ENCODE data around the gene SH3D19. TPM values are rescaled to one million over a fixed set of nuclear protein-coding genes. Genes with fewer than 3 reads are reported as not detected.

Gene SH3D19
- total RNA-seq, 2 experiments from 2014 or later = not detected

GRCh38 chr4:151133311-151133710, 192.1 kb downstream of the SH3D19 start:
- no TSS peak for BruUV-seq (replicated peaks)
- Histone ChIP-seq H3K9me2 (ENCODE audit: insufficient read depth, low read length) (no peaks in the 10 kb centered on the region), H4K20me1 (ENCODE audit: insufficient read depth, low read length) (no peaks in the 10 kb centered on the region), H2AFZ (ENCODE audit: low read length) (no peak overlapping the region), H3K4me2 (ENCODE audit: low read length) (no peak overlapping the region), H3K4me3 (ENCODE audit: low read depth, low read length, poor library complexity, severe bottlenecking) (no peak overlapping the region), H3K36me3 (ENCODE audit: insufficient read depth, low read length) (no peaks in the 10 kb centered on the region), H3K79me2 (ENCODE audit: insufficient read depth, low read depth, low read length) (no peaks in the 10 kb centered on the region), H3K9me3 (ENCODE audit: low read length) (no peaks in the 10 kb centered on the region), H3K4me1 (ENCODE audit: insufficient read depth, low read length, poor library complexity, severe bottlenecking) (no peaks in the 10 kb centered on the region), H3K27ac (ENCODE audit: low read depth, low read length, poor library complexity, severe bottlenecking) (no peak overlapping the region)
- CTCF ChIA-PET (ENCODE audit: unreplicated experiment) = no interaction called here
- POLR2A ChIA-PET = interaction anchor here (0.6 to 1.4 kb wide), 2 partner anchors 11 to 116 kb away, joined by 4 read pairs; no protein-coding TSS in a partner anchor
- DNase-seq (ENCODE audit: low spot score) = no peak
- intact Hi-C loops (cut with micrococcal nuclease; ENCODE audit: unreplicated experiment) = no loop called here
- no peak for TF ChIP-seq EZH2phosphoT487 (IDR thresholded peaks at IDR 0.05; ENCODE audit: borderline replicate concordance, low read depth, low read length)
- no peak for TF ChIP-seq CTCF (conservative IDR thresholded peaks at IDR 0.05; ENCODE audit: low read length)

- DNase-seq (ENCODE audit: low spot score) = no peak
- Histone ChIP-seq H3K4me1 (ENCODE audit: insufficient read depth, low read length, poor library complexity, severe bottlenecking) (no peaks in the 10 kb centered on the region), H3K9me2 (ENCODE audit: insufficient read depth, low read length) (no peaks in the 10 kb centered on the region), H4K20me1 (ENCODE audit: insufficient read depth, low read length) (no peaks in the 10 kb centered on the region), H3K27ac (ENCODE audit: low read depth, low read length, poor library complexity, severe bottlenecking) (no peak overlapping the region), H3K79me2 (ENCODE audit: insufficient read depth, low read depth, low read length) (no peaks in the 10 kb centered on the region), H3K36me3 (ENCODE audit: insufficient read depth, low read length) (no peaks in the 10 kb centered on the region), H3K9me3 (ENCODE audit: low read length) (no peaks in the 10 kb centered on the region), H3K4me2 (ENCODE audit: low read length) (no peak overlapping the region), H2AFZ (ENCODE audit: low read length) (no peak overlapping the region), H3K4me3 (ENCODE audit: low read depth, low read length, poor library complexity, severe bottlenecking) (no peak overlapping the region)
- intact Hi-C loops (cut with micrococcal nuclease; ENCODE audit: unreplicated experiment) = no loop called here
- no TSS peak for BruUV-seq (replicated peaks)
- ChIA-PET CTCF (ENCODE audit: unreplicated experiment) (no interaction called here), POLR2A (interaction anchor here (0.8 kb wide), 1 partner anchor 1548 kb away, joined by 5 read pairs; no protein-coding TSS in a partner anchor)
- TF ChIP-seq CTCF (conservative IDR thresholded peaks at IDR 0.05; ENCODE audit: low read length) (no peak), EZH2phosphoT487 (IDR thresholded peaks at IDR 0.05; ENCODE audit: borderline replicate concordance, low read depth, low read length) (no peak)
Measured at GRCh38 chr4:151129796-151130195, 195.6 kb downstream of the SH3D19 start.

- Histone ChIP-seq H3K36me3 (ENCODE audit: insufficient read depth, low read length) (peaks cover 15% of the 10 kb centered on the region), H3K27ac (ENCODE audit: low read depth, low read length, poor library complexity, severe bottlenecking) (no peak overlapping the region), H3K9me3 (ENCODE audit: low read length) (no peaks in the 10 kb centered on the region), H4K20me1 (ENCODE audit: insufficient read depth, low read length) (no peaks in the 10 kb centered on the region), H3K4me2 (ENCODE audit: low read length) (no peak overlapping the region), H3K4me3 (ENCODE audit: low read depth, low read length, poor library complexity, severe bottlenecking) (no peak overlapping the region), H3K79me2 (ENCODE audit: insufficient read depth, low read depth, low read length) (no peaks in the 10 kb centered on the region), H3K9me2 (ENCODE audit: insufficient read depth, low read length) (no peaks in the 10 kb centered on the region), H3K4me1 (ENCODE audit: insufficient read depth, low read length, poor library complexity, severe bottlenecking) (peaks cover 5% of the 10 kb centered on the region), H2AFZ (ENCODE audit: low read length) (no peak overlapping the region)
- no peak for TF ChIP-seq EZH2phosphoT487 (IDR thresholded peaks at IDR 0.05; ENCODE audit: borderline replicate concordance, low read depth, low read length)
- peak; percentile 87 for TF ChIP-seq CTCF (conservative IDR thresholded peaks at IDR 0.05; ENCODE audit: low read length)
- peak; percentile 71 for DNase-seq (ENCODE audit: low spot score)
- intact Hi-C loops (cut with micrococcal nuclease; ENCODE audit: unreplicated experiment) = loop anchor here (5.0 kb wide), 2 partner anchors 245 to 495 kb away; no protein-coding TSS in a partner anchor
- POLR2A ChIA-PET = interaction anchor here (1.0 to 1.3 kb wide), 3 partner anchors 15 to 1522 kb away, joined by 3 to 5 read pairs (median 3); no protein-coding TSS in a partner anchor
- CTCF ChIA-PET (ENCODE audit: unreplicated experiment) = no interaction called here
- BruUV-seq (replicated peaks) = no TSS peak
Measured at GRCh38 chr4:151117371-151117962, 207.9 kb downstream of the SH3D19 start.

Data from OCI-LY7 (cell line).